T-helper 1 cell treated with Interleukin-12 subunit alpha and Interleukin-12 subunit beta and Interleukin-4 antibody, amounts not matched to agents 30 μg/mL and 1 μg/mL, for 36 hours (primary cell): ENCODE results near the gene HAND1.

Source experiments
- H3K27ac Mint-ChIP-seq: one replicate; pipeline ENCODE4 v1.8.0; 2021; ENCODE audit warnings: mild to moderate bottlenecking, mixed read lengths
- H3K27me3 Mint-ChIP-seq: one replicate; pipeline ENCODE4 v1.8.0; 2021; ENCODE audit warnings: low read depth, mixed read lengths
- H3K36me3 Mint-ChIP-seq: one replicate; pipeline ENCODE4 v1.8.0; 2021; ENCODE audit warnings: low read depth, mixed read lengths
- H3K4me1 Mint-ChIP-seq: one replicate; pipeline ENCODE4 v1.8.0; 2021; ENCODE audit warnings: low read depth, mixed read lengths
- H3K4me3 Mint-ChIP-seq: one replicate; pipeline ENCODE4 v1.8.0; 2021; ENCODE audit warnings: mild to moderate bottlenecking, moderate library complexity, mixed read lengths
- H3K9me3 Mint-ChIP-seq: one replicate; pipeline ENCODE4 v1.8.0; 2021; ENCODE audit warnings: mixed read lengths

The HAND1 gene

DNA sequence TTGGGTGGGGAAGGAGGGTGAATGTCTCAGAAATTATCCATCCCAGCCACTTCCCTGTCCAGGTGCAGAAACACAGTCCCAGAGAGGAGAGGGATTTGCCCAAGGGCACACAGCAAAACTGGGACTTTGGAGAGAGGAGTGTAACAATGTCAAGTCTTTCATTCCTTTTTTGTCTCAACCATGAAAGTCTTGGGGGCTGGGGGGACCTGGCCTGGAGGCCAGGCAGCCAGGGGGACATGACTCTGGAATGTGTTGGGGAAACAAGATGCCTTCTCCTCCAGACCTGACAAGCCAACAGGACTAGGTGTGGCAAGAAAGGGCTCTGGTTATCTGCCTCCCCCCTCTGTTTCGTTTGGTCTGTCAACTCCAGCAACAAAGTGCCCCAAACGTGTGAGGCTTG is 13.9 kb upstream of the HAND1 start:
- H3K9me3 Mint-ChIP-seq, result no peaks in the 10 kb centered on the region
- H3K27ac Mint-ChIP-seq, result no peak overlapping the region
- no peak overlapping the region for H3K4me3 Mint-ChIP-seq
- peaks cover 72% of the 10 kb centered on the region for H3K27me3 Mint-ChIP-seq
- no peaks in the 10 kb centered on the region for H3K36me3 Mint-ChIP-seq
- peaks cover 1% of the 10 kb centered on the region for H3K4me1 Mint-ChIP-seq

DNA sequence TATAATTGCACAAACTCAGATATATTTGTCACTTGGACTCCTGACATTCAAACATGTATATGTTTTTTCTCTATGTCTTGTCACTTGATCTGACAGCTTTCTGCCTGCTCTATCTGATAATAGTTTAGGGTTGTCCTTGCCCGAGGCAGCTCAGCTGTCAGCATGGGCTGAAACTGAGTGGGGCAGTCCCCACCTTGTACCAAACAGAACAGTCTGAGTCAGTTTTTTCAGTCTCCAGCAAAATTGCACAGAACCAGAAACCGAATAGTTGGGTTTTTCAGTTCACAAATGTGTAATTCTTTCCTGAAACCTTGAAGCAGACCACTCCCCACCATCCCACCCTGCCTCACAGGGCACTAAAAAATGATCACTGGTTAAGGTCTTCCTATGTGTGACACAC is 9.5 kb upstream of the HAND1 start:
- H3K4me3 Mint-ChIP-seq, result no peak overlapping the region
- peaks cover 78% of the 10 kb centered on the region for H3K27me3 Mint-ChIP-seq
- no peaks in the 10 kb centered on the region for H3K36me3 Mint-ChIP-seq
- no peak overlapping the region for H3K27ac Mint-ChIP-seq
- H3K4me1 Mint-ChIP-seq, result peaks cover 8% of the 10 kb centered on the region
- H3K9me3 Mint-ChIP-seq, result no peaks in the 10 kb centered on the region

DNA sequence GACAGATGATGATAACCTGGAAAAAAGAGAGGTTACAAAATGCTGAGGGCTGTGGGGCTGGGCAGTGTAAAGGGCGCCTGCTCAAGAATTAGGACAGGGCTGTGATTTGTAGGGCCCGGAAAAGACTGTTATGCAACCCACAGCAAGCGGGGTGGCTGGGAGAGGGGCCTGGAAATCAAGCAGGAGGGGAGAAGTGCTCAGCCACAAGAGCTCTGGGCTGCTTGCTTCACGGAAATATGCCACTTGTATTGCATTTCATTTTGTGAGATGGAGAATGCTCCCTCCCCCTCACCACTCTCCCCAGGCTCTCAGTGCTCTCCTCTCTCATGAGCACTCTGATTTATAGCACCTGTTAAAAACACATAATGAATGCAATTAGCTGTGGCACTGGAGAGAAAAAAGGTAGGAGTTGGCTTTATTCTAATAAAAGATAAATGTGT is 8.4 kb upstream of the HAND1 start:
- no peaks in the 10 kb centered on the region for H3K9me3 Mint-ChIP-seq

DNA sequence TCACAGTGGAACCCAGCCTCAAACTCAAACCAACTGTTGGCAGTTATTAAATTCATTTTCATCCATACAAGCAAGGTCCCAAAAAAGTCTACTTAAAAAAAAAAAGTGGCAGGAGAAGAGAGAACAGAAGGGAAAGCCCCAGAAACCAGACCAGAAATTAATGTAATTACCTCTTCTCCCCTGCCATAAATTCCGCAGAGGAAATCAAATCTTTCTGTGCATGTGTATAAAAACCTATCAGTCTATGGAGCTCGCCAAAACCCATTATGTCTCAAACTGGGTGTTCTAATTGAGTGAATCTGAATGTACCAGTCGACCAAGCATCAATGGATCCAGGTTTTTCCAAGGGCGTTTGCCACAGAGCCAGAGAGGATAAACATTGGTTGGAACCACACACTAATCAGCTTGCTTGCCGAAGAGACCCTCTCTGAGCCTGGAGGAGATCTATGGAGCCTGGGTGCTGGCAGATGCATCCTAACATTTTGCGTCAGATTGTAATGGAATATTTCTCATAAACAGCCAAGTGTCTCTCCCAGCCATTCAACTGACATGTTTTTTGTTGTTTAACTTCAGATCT is 7.9 kb upstream of the HAND1 start:
- no peak overlapping the region for H3K27ac Mint-ChIP-seq
- H3K4me3 Mint-ChIP-seq, result no peak overlapping the region
- H3K4me1 Mint-ChIP-seq, result peaks cover 8% of the 10 kb centered on the region
- H3K27me3 Mint-ChIP-seq, result peaks cover 84% of the 10 kb centered on the region
- no peaks in the 10 kb centered on the region for H3K9me3 Mint-ChIP-seq
- no peaks in the 10 kb centered on the region for H3K36me3 Mint-ChIP-seq

More for the DNA sequence above, 8.4 kb upstream of the HAND1 start:
- Mint-ChIP-seq H3K4me1 (peaks cover 8% of the 10 kb centered on the region), H3K36me3 (no peaks in the 10 kb centered on the region), H3K27ac (no peak overlapping the region), H3K4me3 (no peak overlapping the region), H3K27me3 (peaks cover 79% of the 10 kb centered on the region)

DNA sequence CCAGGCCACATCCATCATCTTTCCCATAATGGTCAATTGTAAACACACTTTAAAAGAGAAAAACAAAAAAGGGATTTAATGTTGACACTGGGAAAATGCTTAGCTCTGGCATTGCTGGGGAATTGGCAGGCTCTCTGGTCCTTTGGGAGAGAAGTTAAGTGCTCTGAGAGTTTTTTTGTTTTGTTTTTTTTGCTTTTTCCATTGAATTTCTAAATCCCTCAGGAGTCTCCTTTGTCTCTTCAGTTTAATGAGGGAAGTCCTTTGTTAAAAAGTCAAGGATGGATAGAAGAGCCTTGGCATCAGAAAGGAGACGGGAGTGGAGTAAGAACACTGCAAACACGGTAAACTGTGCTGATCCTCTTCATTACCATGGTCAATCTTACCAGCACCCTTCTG is 7.1 kb upstream of the HAND1 start:
- Mint-ChIP-seq H3K4me3 (no peak overlapping the region), H3K36me3 (no peaks in the 10 kb centered on the region), H3K27me3 (peaks cover 88% of the 10 kb centered on the region), H3K27ac (no peak overlapping the region), H3K4me1 (peaks cover 8% of the 10 kb centered on the region), H3K9me3 (no peaks in the 10 kb centered on the region)

DNA sequence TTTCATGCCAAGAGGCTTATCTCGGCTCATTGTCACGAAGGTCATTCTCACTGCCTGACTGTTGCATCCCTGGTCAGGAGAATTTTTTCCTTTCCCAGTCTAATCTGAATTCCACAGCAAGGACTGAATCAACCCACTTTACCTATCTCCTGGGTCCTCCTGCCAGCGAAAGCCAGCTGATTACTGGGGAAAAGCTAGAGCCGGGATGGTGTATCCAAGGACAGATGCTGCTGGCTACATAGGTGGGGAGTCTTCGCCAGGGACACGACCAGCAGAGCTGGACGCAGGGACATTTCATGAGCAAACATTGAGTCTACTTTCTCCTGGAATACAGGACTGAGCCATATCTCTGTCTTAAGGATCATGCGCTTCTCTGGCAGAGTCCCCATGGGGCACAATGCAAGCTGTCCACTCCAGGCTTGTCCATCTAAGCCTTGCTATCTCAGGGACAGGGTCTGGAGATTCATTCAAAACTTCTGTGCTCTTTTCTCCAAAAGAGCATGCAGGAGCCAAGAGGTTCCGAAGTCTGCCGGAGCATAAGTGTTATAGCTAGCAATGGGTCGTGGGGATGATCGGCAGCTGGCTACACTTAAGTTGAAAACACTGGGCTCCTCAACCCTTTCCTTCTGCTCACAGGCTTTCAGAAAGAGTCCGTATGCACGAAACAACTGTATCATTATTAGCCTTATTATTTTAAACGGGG is 6.5 kb upstream of the HAND1 start:
- peaks cover 10% of the 10 kb centered on the region for H3K4me1 Mint-ChIP-seq
- no peak overlapping the region for H3K4me3 Mint-ChIP-seq
- H3K9me3 Mint-ChIP-seq, result no peaks in the 10 kb centered on the region
- H3K36me3 Mint-ChIP-seq, result peaks cover 1% of the 10 kb centered on the region
- no peak overlapping the region for H3K27ac Mint-ChIP-seq
- peaks cover 88% of the 10 kb centered on the region for H3K27me3 Mint-ChIP-seq

DNA sequence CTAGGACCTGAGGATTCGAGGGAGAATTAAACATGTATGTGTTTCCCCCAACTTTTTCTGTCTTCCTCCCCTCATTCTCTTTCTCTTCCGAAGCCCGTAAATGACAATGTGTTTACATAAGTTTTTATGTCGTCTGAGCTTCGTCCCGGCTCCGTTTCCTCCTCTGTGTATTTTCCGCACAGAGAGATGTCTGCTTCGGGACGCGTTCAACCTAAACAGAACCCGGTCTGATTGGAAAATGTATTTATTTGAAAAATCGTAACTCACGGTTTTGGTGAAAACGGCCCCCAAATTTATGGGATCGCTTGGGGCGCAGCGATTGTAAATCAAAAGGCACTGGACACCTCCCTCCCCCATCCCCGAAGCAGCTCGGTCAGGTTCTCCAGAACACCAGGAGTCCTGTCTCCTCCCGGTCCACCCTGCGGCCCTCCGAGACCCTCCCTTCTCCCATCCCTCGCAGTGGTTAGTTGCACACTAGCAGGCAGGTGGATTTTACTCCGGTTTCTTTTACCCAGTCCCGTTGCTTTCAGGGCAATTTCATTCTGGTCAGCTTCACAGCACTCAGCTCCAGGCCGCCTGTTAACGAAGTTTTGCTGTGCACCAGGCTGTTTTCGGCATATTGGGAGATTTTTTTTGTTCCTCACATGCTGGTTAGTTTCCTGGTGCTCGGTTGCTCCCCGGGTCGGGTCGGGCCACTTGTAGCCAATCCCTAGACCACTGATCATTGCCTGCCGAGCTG is 5.8 kb upstream of the HAND1 start:
- Mint-ChIP-seq H3K4me1 (peaks cover 11% of the 10 kb centered on the region), H3K36me3 (peaks cover 3% of the 10 kb centered on the region), H3K4me3 (no peak overlapping the region), H3K9me3 (no peaks in the 10 kb centered on the region), H3K27me3 (peaks cover 90% of the 10 kb centered on the region), H3K27ac (no peak overlapping the region)

DNA sequence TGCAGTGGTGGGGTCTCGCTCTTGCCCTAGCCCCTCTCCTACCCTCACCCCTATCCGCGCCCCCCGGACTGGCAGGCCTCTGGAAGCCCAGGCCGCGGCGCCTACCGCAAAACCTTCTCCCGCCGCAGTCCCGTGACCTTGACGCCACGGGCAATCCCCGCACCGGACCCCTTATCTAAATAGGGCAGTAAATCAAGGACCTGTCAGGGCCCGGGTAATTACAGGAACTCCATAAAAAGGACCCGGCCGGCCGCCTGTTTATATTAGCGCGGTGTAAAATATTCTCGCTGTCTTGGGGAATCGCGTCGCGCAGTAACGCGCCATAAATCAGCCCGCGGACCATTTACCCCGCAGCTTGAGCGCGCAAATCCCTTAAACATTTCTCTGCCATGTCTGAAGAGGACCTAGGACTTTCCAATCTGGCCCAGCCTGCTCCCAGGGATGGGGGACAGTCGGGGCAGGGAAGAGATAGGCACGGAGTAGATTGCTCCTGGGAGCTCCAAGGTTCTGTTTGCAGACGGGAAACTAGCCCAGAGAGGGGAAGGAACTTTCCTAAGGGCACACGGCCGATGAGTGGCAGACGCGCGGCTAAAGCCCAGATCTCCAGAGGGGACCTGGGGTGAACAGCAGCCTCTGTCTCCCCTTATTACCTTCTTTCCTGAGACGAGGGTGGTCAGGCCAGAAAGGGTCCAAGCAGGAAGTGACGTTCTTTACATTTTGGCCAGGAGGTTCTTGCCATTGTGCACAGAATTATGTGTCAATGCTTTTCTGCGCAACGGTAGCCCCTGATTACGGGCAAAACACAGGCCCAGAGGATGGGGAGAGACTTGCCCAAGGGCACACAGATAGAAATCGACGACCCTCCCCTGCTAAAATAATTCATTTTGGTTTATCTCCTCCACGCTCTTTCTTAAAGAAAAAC is 4.8 kb upstream of the HAND1 start:
- Mint-ChIP-seq H3K9me3 (no peaks in the 10 kb centered on the region), H3K27ac (peak overlapping the region; percentile 22), H3K4me1 (peaks cover 11% of the 10 kb centered on the region), H3K27me3 (peaks cover 91% of the 10 kb centered on the region), H3K36me3 (peaks cover 3% of the 10 kb centered on the region), H3K4me3 (no peak overlapping the region)

DNA sequence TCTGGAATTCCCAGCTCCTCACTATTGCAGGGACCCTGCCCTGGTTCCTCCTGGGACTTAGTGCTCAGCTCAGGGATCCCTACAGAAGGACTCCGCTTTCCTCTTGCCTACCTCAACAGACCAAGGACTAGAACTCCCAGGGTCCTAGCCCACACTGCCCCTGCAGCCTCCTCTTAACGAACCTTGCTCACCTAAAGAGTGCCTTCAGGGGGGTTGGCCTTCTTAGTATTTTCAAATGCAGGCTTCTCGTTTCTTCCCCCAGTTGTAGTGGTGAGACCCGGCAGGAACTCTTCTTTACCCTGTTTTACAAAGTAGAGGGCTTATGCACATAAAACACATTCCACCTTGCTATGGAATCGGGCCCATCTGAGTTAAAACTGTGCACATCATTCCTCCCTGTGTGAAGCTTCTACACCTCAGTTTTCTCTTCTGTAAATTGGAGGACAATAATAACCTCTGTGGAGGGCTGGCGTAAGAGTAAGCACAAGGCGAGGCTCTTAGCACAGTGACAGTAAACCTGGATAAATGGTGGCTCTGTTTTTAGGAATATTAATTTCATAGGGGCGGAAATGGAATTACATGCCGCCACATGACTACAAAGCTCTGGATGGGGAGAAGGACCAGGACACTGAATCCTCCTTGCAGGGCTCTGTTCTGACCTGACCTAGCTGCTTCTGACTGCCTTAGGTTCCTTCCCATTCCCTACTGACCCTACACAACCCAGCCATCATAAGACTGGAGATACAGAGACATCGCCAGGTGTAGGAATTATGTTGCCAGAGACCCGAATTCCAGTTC is 3.8 kb upstream of the HAND1 start:
- Mint-ChIP-seq H3K4me1 (peaks cover 10% of the 10 kb centered on the region), H3K36me3 (peaks cover 3% of the 10 kb centered on the region), H3K27me3 (peaks cover 90% of the 10 kb centered on the region), H3K9me3 (no peaks in the 10 kb centered on the region), H3K27ac (no peak overlapping the region), H3K4me3 (no peak overlapping the region)

DNA sequence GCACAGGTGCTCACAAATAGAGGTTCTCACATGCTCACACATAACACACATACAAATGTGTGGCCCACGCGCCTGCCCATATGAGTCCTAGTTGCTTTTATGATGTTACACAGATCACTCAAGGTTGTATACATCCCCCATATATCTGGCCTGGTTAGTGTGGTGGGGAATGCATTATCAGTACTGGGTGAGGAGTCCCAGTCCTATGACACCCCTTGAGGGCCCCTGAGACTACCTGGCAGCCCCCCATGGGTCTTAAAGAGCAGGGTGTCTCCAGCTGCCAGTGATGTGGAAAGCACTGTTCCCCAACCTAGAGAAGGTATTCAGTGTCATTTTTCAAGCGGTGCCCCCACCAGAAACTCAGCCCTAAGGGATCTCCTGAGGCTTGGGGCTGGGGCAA is 2.8 kb upstream of the HAND1 start:
- no peak overlapping the region for H3K4me3 Mint-ChIP-seq
- H3K9me3 Mint-ChIP-seq, result no peaks in the 10 kb centered on the region
- H3K4me1 Mint-ChIP-seq, result peaks cover 14% of the 10 kb centered on the region

DNA sequence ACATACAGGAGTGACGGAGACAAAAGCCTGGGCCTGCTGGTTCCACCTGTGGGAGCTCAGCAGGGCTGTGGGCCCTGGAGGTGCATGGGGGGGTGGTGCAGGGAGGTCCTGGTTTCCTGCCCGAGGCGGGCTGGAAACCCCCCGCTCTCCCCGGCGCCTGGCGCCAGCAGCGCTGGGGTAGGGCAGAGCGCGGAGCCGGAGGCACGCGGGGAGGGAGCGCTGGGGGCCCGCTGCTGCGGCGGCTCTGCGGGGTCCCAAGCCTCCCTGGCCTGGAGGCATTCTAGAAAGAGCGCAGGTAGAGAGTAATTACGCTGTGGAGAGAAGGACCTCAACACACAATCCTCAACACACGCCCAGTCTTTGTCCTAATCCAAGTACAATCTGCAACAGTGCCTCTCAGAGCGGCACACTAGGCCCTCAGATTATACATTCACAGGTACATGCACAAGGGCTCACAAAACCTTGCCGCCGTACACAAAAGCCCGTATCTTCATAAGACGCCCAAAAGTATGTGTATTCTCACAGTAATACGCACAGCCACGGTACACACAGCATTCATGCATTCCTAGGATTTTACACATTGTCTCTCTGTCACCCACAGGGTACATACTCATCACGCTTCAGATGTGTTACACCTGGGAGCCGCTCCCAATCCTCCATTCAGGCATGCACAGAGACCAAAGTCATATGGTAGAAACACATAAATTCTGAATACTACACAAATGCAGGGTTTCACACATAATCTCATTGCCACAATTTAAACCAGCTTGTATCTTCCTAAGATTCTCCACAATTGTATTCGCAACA is 2.1 kb upstream of the HAND1 start:
- no peak overlapping the region for H3K4me3 Mint-ChIP-seq
- H3K4me1 Mint-ChIP-seq, result peaks cover 17% of the 10 kb centered on the region
- peak overlapping the region; percentile 27 for H3K27ac Mint-ChIP-seq
- H3K27me3 Mint-ChIP-seq, result peaks cover 90% of the 10 kb centered on the region
- no peaks in the 10 kb centered on the region for H3K9me3 Mint-ChIP-seq
- peaks cover 3% of the 10 kb centered on the region for H3K36me3 Mint-ChIP-seq

More for the DNA sequence above, 2.8 kb upstream of the HAND1 start:
- Mint-ChIP-seq H3K27me3 (peaks cover 90% of the 10 kb centered on the region), H3K27ac (peak overlapping the region; percentile 27), H3K36me3 (peaks cover 3% of the 10 kb centered on the region)

DNA sequence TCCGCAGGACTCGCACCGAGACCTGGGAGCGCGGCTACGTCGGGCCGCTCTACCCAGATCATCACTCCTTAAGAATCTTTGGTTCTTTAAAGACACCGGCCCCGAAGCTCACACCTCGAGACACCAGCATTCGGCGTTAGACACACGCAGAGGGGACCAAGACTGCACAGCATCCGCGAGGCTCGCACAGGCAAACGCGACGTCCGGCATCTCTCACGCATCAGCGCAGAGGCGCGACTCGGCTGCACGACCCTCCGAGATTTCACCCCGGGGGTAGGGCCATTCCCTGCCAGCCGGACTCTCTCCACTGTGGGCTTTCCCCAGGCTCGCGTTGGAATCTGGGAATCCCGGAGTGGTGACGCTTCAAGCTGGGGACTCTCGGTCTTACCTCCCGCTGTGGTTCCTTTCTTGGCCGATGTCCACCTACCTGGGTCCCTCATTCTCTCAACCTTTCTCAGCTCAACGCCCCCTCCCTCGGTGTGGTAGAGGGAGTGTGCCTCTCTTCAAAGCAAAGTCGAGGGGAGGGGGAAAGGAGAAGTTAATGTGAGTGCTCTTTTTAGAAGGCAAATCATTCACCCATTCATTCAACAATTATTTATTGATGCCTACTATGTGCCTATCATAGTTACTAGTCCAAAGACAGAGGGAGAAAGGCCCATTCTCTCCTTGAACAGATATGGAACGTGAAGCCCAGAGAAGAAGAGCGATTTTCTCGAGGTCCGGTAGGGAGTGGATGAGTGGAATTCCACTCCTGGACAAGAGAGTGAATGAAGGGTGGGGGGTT is 1.3 kb upstream of the HAND1 start:
- H3K27me3 Mint-ChIP-seq, result peaks cover 90% of the 10 kb centered on the region

More for the DNA sequence above, 1.3 kb upstream of the HAND1 start:
- H3K9me3 Mint-ChIP-seq, result no peaks in the 10 kb centered on the region
- H3K4me3 Mint-ChIP-seq, result peak overlapping the region; percentile 49
- peaks cover 5% of the 10 kb centered on the region for H3K36me3 Mint-ChIP-seq
- peak overlapping the region; percentile 76 for H3K27ac Mint-ChIP-seq
- peaks cover 22% of the 10 kb centered on the region for H3K4me1 Mint-ChIP-seq
